Measurements from ENCODE around the gene RADX. TPM values are rescaled to one million over a fixed set of nuclear protein-coding genes. Genes with fewer than 3 reads are reported as not detected.

The RADX gene
- total RNA-seq, 2 donors from 2014 or later = 0.50 to 0.96 TPM

DNA sequence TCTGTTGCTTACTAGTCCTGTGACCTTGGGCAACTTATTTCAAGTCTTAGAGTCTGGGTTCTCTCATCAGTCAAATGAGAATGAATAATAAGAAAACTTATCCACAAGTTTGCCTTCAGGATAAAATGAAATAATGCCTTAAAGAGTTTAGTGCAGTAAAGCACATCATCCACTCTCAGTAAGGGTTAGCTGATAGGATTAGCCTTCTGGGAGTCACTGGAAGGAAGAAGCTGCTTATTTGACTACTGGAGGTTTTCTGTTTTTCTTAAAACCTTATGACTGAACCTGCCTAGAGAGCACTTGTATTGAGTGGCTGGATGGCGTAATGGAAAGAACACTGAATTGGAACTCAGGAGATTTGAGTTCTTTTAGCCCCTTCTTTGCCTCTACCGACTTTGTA, 116.6 kb downstream of the RADX start:
- intact Hi-C loops (cut with DNase I) = no loop called here
- TF ChIP-seq, protein P1, sequence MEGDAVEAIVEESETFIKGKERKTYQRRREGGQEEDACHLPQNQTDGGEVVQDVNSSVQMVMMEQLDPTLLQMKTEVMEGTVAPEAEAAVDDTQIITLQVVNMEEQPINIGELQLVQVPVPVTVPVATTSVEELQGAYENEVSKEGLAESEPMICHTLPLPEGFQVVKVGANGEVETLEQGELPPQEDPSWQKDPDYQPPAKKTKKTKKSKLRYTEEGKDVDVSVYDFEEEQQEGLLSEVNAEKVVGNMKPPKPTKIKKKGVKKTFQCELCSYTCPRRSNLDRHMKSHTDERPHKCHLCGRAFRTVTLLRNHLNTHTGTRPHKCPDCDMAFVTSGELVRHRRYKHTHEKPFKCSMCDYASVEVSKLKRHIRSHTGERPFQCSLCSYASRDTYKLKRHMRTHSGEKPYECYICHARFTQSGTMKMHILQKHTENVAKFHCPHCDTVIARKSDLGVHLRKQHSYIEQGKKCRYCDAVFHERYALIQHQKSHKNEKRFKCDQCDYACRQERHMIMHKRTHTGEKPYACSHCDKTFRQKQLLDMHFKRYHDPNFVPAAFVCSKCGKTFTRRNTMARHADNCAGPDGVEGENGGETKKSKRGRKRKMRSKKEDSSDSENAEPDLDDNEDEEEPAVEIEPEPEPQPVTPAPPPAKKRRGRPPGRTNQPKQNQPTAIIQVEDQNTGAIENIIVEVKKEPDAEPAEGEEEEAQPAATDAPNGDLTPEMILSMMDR (IDR thresholded peaks at IDR 0.05) = no peak
- H3K4me3 ChIP-seq = no peak overlapping the region
- peak overlapping the region in 1 of 2 donors; percentile 60 for H3K9ac ChIP-seq (ENCODE audit: low read depth in 2 of 2, low read length in 2 of 2)
- H3K36me3 ChIP-seq = no peaks in the 10 kb centered on the region
- H3K4me1 ChIP-seq = no peaks in the 10 kb centered on the region
- peak overlapping the region; percentile 9 for H3K27ac ChIP-seq
- no peaks in the 10 kb centered on the region for H3K9me3 ChIP-seq
- DNase-seq = no peak
- no peaks in the 10 kb centered on the region for H3K27me3 ChIP-seq

Small RNA genes lying within 50 kb of the gene (microRNA-seq; reads per million reads assigned to microRNA genes)
- not detected for gene MIR548AN

Other genes starting within 250 kb of the RADX start
- 10 to 100 TPM; 28.0 to 41.5 TPM for gene RNF128, start 114.7 kb downstream of the RADX start, total RNA-seq
- 10 to 100 TPM; 11.6 to 17.9 TPM for gene TBC1D8B, start 190.7 kb downstream of the RADX start, total RNA-seq

Data from colonic mucosa (tissue), 4 donors.